Hematopoietic multipotent progenitor cell treated with erythropoietin and hydrocortisone succinate and interleukin-3 and kit ligand, for 8 days (in vitro differentiated cells): ENCODE data around the gene ATF7IP.
"Not testable (repeated sequence)": the region's sequence is repeated elsewhere in the genome, so short reads cannot be mapped to it uniquely, and the experiment has no call there.

ENCODE experiments used
- DNase-seq: peaks from one replicate; pipeline ENCODE4 v3.0.0-alpha.2; 2015

ATF7IP gene

GRCh38 chr12:14369311-14369710 is 3.8 kb downstream of the ATF7IP start:
- no peak for DNase-seq

- no peak for DNase-seq
These were observed 7.7 kb downstream of the ATF7IP start for GRCh38 chr12:14373217-14373616.

GRCh38 chr12:14379508-14379907 is 14.0 kb downstream of the ATF7IP start:
- no peak for DNase-seq

GRCh38 chr12:14384783-14385638 is 19.5 kb downstream of the ATF7IP start:
- peak; percentile 96 for DNase-seq

- no peak for DNase-seq
These were observed 21.9 kb downstream of the ATF7IP start for GRCh38 chr12:14387219-14387871.

GRCh38 chr12:14390449-14390848 is 25.0 kb downstream of the ATF7IP start:
- no peak for DNase-seq

GRCh38 chr12:14390870-14391530 is 25.5 kb downstream of the ATF7IP start:
- DNase-seq: no peak

- DNase-seq: peak; percentile 52
These were observed 28.3 kb downstream of the ATF7IP start for GRCh38 chr12:14393751-14394150.

GRCh38 chr12:14394317-14395073 is 29.0 kb downstream of the ATF7IP start:
- peak; percentile 87 for DNase-seq

- no peak for DNase-seq
These were observed 29.7 kb downstream of the ATF7IP start for GRCh38 chr12:14395074-14395778.

GRCh38 chr12:14396071-14396470 is 30.6 kb downstream of the ATF7IP start:
- DNase-seq: no peak

GRCh38 chr12:14399871-14400270 is 34.4 kb downstream of the ATF7IP start:
- no peak for DNase-seq

- DNase-seq: no peak
These were observed 35.1 kb downstream of the ATF7IP start for GRCh38 chr12:14400599-14400998.

- DNase-seq: not testable (repeated sequence)
These were observed 35.8 kb downstream of the ATF7IP start for GRCh38 chr12:14401267-14401666.

- DNase-seq: no peak
These were observed 37.2 kb downstream of the ATF7IP start for GRCh38 chr12:14402697-14403096.

- DNase-seq: no peak
These were observed 37.8 kb downstream of the ATF7IP start for GRCh38 chr12:14403293-14403692.

- DNase-seq: peak; percentile 66
These were observed 38.3 kb downstream of the ATF7IP start for GRCh38 chr12:14403711-14404196.

- DNase-seq: not testable (repeated sequence)
These were observed 39.9 kb downstream of the ATF7IP start for GRCh38 chr12:14405407-14405806.

- peak; percentile 80 for DNase-seq
These were observed 42.7 kb downstream of the ATF7IP start for GRCh38 chr12:14408208-14408607.

GRCh38 chr12:14410177-14410576 is 44.7 kb downstream of the ATF7IP start:
- no peak for DNase-seq

GRCh38 chr12:14410841-14411569 is 45.5 kb downstream of the ATF7IP start:
- peak; percentile 59 for DNase-seq
